ENCODE results near the gene VTI1B.
"Not testable (repeated sequence)": the region's sequence is repeated elsewhere in the genome, so short reads cannot be mapped to it uniquely, and the experiment has no call there.

VTI1B gene

DNA sequence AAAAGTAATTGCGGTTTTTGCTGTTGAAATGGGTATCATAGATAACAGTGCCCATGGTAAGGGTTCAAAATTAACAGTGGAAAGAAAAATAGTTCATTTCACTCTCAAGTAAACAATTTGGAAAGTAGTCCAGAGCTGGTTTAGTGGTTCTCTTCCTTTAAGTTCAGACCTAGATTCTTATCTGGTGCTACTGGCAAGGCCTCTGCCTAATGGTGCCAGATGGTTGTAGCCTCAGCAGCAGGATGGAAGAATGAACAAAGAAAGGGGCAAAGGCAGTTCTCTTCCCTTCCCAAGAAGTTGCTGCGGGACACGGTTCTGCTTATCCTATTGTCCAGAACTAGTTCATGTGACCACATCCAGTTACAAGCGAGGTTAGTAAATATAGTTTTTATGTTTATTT lies 44.2 kb downstream of the VTI1B start:
- no peak for DNase-seq (ENCODE audit: low read depth in 3 of 3)

DNA sequence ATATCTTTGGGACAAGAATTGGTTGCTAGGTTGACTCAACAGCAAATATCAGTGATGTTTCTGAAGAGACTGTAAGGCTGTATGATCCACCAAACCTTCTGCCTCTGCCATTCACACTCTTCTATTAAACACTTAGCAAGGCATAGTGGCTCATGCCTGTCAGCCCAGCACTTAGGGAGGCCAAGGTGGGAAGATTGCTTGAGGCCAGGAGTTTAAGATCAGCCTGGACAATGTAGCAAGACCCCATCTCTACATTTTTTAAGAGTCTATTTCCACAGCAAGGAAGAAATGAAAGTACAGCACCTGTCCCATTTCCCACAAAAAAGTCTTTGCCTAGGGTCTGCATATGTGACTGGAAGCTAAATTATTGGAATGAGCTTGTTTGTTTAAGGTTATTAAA lies 46.9 kb downstream of the VTI1B start:
- DNase-seq (ENCODE audit: low read depth in 3 of 3) = no peak

- not testable (repeated sequence) for DNase-seq (ENCODE audit: low read depth in 3 of 3)
These were observed 48.3 kb downstream of the VTI1B start for GRCh38 chr14:67626131-67626530.

DNA sequence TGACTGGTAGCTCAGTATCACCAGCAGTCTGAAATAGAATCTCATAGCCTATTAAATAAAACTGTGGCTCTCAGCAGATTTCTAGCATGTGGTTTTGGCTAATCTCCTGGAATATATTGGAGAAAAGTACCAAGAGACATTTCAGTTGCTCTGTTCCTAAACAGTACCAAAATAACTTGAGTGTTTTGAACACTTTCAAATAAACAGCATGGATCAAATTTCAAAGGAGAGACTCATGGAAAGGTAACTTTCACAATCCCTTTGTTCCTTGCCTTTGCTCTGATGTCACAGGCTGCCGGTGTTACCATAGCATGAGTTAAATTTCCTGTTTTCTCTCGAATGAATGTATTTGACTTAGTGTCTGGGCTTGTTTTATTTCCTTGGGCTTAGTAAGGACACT lies 51.3 kb downstream of the VTI1B start:
- no peak for DNase-seq (ENCODE audit: low read depth in 3 of 3)

GRCh38 chr14:67622675-67623074 lies 51.8 kb downstream of the VTI1B start:
- no peak for DNase-seq (ENCODE audit: low read depth in 3 of 3)

DNA sequence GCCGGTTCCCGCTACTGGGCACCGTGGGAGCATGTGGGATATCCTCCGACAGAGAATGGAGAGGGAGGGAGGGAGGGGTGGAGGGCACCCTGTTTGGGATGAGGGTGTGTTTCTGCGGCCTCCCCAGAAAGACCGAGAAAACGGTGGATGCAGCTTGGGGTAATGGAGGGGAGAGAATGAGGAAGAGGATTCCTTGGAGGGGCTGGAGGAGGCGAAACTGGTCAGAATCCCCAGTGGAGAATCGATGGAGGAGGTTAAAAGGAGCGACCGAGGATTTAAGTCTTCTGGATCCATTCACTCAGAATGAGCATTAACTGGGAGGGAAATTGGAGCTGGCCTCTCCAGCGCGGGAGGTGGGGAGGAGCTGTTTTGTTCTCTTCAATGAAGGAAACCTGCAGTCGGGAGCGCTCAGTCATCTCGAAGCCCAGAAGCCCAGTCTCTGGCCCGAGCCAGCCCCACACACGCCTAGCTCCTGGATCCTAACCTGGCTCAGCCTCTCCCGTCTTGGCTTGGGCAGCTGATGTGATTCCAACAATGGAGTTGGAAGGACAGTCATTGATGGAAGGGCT lies 54.1 kb downstream of the VTI1B start:
- DNase-seq (ENCODE audit: low read depth in 3 of 3) = no peak

DNA sequence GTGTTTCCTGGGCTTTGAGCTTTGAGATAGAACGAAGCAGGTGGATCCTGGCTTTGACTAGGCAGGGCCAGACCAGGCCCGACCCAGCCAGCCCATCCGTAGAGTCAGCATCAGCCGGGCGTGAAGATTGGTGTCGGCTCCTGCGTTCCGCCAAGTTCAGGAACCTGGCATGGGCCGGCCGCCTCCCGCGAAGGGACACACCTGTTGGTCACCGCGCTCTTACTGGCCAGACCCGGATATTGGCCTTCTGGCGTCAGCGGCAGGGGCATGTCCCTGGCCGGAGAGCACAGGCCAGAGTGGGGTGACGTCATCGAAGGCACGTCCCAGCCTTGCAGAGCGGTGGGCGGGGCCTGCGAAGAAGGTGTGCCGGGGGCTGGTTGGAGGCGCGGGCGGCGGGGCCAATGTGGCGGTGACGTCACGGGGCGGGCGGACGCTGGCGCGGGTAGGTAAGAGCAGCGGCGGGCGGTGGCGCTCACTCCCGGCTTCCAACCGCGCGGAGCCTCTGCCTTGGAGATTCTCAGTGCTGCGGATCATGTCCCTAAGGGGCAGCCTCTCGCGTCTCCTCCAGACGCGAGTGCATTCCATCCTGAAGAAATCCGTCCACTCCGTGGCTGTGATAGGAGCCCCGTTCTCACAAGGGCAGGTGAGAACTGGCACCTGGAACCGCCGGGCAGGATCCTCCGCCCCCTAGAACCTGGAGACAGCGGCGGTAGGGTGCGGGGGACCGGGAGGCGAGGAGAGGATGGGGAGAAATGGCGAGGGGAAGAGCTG lies 54.8 kb downstream of the VTI1B start, which contains the start of gene ARG2:
TSS of gene ARG2 (plus strand) at position 475 of the 771 bp plus-strand sequence. CDS start at position 533, 58 bp downstream.
- DNase-seq (ENCODE audit: low read depth in 3 of 3) = peak; percentile 92 to 99 (median 93)

DNA sequence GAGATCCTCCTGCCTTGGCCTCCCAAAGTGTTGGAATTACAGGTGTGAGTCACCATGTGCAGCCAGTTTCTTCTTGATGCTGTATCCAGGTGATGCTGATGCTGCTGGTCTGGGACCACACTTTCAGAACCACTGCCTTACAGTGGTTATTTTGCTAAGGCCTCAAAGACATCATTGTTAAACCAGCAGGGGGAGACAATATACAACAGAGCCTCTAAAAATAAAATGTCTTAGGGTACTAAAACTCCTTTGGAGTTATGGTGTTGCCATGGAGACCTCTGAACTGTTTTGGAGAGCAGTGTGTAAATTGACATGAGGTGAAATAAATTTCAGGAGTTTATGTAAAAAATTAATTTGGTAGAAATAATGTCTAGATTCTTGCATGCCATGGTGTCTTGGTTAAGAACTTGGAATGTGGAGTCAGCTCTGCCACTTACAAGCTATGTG lies 55.8 kb downstream of the VTI1B start:
- DNase-seq (ENCODE audit: low read depth in 3 of 3) = no peak

DNA sequence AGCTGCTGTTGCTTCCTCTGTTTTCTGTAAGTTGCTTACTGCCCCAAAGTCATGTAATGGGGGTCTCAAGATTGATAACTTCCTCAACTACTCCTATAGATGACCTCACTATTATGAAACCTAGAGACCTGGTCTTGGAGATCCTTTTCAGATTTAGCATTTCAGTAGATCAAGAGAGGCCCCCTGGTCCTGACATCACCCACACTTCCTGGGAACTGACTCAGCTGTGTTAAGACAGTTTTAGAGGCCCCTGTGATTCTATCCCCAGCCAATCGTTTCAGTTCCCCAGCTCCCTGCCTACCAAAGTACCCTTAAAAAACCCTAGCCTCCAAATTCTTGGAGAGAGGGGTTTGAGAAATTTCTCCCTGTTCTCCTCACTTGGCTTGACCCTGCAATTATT lies 63.9 kb downstream of the VTI1B start:
- no peak for DNase-seq (ENCODE audit: low read depth in 3 of 3)

DNA sequence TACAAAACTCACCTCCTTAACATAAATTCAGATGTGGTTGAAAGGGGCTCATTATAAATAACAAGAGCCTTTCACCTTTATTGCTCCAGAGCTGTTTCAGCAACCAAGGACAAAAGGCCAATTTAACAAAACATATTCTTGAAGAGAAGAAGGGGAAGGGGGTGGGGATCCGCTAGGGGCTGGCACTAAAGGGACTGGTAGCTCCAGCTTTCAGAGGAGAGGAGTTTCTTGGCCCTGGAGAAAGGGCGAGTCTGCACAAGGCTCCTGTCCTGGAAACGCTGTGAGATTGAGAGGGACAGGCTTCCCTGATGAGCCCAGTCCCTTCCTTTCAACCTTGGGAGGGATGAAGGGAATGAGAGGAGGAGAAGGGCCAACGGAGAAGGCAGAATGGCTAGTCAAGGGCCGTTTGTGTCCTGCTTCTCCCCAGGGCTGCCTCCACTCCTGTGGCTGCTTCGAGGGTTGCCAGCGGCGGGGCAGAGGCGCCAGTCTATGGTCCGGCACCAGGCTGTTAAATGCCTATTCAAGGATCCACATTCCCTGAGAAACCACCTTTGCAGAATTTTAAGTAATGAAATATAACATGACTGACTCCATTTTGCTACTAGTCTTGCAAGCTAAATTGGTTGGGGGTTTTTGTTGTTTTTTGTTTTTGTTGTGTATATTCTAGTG lies 64.7 kb downstream of the VTI1B start:
- no peak for DNase-seq (ENCODE audit: low read depth in 3 of 3)

- no peak for DNase-seq (ENCODE audit: low read depth in 3 of 3)
These were observed 66.8 kb downstream of the VTI1B start for GRCh38 chr14:67607646-67608045.

DNA sequence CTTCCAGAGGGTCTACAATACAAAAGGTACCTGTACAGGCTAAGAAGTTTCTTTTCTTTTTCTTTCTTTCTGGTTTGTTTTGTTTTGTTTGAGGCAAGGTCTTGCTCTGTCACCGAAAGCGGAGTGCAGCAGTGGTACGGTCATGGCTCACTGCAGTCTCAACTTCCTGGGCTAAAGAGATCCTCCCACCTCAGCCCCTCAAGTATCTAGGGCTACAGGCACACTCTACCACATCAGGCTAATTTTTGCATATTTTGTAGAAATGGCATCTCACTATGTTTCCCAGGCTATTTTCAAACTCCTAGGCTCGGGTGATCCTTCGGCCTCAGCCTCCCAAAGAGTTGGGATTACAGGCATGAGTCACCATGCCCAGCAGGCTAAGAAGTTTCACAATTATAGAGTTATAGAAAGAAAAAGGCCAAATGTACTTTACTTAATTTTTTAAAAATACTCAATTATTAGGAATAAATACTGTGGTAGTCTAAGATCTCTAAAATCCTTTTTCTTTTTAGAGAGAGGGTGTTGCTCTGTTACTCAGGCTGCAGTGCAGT lies 71.4 kb downstream of the VTI1B start:
- no peak for DNase-seq (ENCODE audit: low read depth in 3 of 3)

DNA sequence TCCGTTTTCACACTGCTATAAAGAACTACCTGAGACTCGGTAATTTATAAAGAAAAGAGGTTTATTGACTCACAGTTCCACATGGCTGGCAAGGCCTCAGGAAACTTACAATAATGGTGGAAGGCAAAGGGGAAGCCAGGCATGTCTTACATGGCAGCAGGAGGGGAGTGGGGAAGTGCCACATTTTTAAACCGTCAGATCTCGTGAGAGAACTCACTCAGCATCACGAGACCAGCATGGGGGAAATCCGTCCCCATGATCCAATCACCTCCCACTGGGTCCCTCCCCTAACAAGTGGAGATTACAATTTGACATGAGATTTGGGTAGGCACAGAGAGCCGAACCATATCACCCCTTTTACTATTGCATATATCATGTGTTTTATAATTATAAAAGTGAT lies 72.4 kb downstream of the VTI1B start:
- DNase-seq (ENCODE audit: low read depth in 3 of 3) = no peak

DNA sequence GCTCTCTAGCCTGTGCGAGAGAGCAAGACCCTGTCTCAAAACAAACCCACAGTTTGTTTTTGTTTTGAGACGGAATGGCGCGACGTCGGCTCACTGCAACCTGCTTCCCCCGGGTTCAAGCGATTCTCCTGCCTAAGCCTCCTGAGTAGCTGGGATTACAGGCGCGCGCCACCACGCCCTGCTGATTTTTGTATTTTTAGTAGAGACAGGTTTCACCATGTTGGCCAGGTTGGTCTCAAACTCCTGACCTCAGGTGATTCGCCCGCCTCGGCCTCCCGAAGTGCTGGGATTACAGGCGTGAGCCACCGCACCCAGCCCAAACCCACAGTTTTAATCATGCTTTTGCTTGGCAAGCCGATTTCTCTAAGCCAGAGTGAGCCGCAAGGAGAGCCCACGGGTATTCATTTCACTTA lies 73.9 kb downstream of the VTI1B start:
- not testable (repeated sequence) for DNase-seq (ENCODE audit: low read depth in 3 of 3)

GRCh38 chr14:67599698-67600561 lies 74.5 kb downstream of the VTI1B start, which contains the start of gene PIGH:
Gene PIGH, minus strand, starts transcription at chr14:67600268. Its CDS starts 65 bp downstream, at chr14:67600203.
- peak; percentile 86 to 90 (median 90) for DNase-seq (ENCODE audit: low read depth in 3 of 3)
